ENCODE results near the gene SCIN.
"Not testable (repeated sequence)": the region's sequence is repeated elsewhere in the genome, so short reads cannot be mapped to it uniquely, and the experiment has no call there.

The SCIN gene

DNA sequence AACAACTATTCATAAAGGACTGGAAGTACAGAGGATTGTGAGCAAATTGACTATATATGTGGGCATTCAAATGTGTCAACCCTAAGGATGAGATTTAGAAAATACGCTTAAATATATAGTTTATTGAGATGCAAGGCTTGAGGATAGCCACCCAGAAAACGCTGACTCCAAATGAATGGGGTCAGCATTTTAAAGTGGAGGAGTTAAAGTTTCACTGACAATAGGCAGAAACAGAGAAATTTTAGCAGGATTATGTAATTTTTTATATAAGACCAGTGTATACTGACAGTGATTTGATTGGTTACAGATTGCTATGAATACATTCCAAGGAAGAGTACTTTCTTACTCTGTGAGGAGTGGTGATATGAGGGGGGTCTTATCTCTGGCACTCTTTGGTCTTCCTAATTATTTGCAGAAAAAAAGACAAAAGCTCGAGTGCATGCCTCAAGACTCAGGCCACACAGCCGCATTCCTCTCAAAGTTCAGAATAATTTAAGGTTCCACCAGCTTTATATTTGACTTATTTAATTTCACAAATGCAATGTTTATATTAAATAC is 78.3 kb downstream of the SCIN start:
- no peak for DNase-seq (ENCODE audit: low read depth)
- no peak for TF ChIP-seq CTCF (IDR thresholded peaks at IDR 0.05; ENCODE audit: low read depth, low read length, missing control alignments)
- no peak overlapping the region for H3K4me3 ChIP-seq (ENCODE audit: low read depth, low read length)
- in situ Hi-C loops (cut with HindIII; ENCODE audit: low sequenced_read_pairs): no loop called here

GRCh38 chr7:12649348-12649747 is 78.8 kb downstream of the SCIN start:
- no peak for TF ChIP-seq CTCF (IDR thresholded peaks at IDR 0.05; ENCODE audit: low read depth, low read length, missing control alignments)
- no peak overlapping the region for H3K4me3 ChIP-seq (ENCODE audit: low read depth, low read length)
- no peak for DNase-seq (ENCODE audit: low read depth)
- in situ Hi-C loops (cut with HindIII; ENCODE audit: low sequenced_read_pairs): no loop called here

DNA sequence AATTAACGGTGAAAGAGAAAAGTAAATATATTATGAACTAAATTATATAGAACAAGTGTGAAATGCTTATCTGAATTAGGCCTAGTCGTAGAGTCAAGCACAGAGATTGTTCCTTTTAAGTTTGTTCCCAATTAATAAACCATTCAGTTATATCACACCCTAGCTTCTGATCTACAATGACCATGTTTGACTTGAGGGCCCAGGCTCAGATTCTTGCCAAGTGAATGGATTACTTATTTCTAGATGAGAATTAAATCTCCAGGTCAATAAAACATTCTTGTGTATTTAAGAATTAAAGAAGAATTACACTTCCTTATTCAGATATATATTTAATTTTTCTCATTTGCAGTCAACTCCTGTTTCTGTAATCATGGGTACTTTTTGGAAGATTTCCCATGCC is 79.6 kb downstream of the SCIN start:
- H3K4me3 ChIP-seq (ENCODE audit: low read depth, low read length): no peak overlapping the region
- in situ Hi-C loops (cut with HindIII; ENCODE audit: low sequenced_read_pairs): no loop called here
- no peak for DNase-seq (ENCODE audit: low read depth)
- TF ChIP-seq CTCF (IDR thresholded peaks at IDR 0.05; ENCODE audit: low read depth, low read length, missing control alignments): no peak

DNA sequence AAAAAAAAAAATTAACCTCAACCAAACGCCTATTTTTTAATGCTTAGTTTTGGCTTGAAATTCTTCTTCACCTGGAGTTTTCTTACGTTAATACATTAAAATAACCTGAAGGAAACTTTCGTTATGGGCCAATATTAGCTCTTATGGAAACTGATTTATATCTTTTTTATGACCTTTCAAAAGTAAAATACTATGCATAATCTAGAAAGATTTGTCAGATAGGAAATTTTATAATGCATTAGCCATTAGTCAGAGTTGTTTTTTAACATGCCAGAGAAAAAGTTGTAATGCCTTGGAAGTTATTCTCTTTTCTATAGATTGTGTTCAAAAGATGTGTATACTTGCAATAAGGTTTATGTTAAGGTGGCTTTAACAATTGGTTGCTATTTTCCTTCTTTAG is 82.6 kb downstream of the SCIN start:
- no peak overlapping the region for H3K4me3 ChIP-seq (ENCODE audit: low read depth, low read length)
- in situ Hi-C loops (cut with HindIII; ENCODE audit: low sequenced_read_pairs): no loop called here
- TF ChIP-seq CTCF (IDR thresholded peaks at IDR 0.05; ENCODE audit: low read depth, low read length, missing control alignments): no peak
- no peak for DNase-seq (ENCODE audit: low read depth)

DNA sequence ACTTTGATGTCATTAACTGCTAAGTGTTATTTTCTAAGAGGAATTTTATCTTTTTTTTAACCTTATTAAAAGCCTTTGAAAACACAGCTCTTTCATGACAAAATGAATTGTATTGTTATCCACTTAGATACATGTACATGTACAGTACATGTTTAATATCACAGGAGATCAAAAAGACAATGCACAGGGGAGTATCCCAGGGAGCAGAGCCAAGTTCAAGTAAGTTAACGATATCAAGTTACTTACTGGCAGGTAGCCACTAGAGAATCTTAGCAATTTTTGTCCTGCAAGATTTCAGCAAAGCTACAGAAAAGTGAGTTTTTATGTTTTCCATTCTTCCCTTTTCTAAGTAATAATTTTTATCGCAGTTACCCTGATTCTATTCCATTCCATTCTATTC is 83.0 kb downstream of the SCIN start:
- no peak for DNase-seq (ENCODE audit: low read depth)
- in situ Hi-C loops (cut with HindIII; ENCODE audit: low sequenced_read_pairs): no loop called here
- TF ChIP-seq CTCF (IDR thresholded peaks at IDR 0.05; ENCODE audit: low read depth, low read length, missing control alignments): no peak
- H3K4me3 ChIP-seq (ENCODE audit: low read depth, low read length): no peak overlapping the region

- in situ Hi-C loops (cut with HindIII; ENCODE audit: low sequenced_read_pairs): no loop called here
- TF ChIP-seq CTCF (IDR thresholded peaks at IDR 0.05; ENCODE audit: low read depth, low read length, missing control alignments): no peak
- no peak for DNase-seq (ENCODE audit: low read depth)
- no peak overlapping the region for H3K4me3 ChIP-seq (ENCODE audit: low read depth, low read length)
These were observed 84.6 kb downstream of the SCIN start for GRCh38 chr7:12655161-12655560.

DNA sequence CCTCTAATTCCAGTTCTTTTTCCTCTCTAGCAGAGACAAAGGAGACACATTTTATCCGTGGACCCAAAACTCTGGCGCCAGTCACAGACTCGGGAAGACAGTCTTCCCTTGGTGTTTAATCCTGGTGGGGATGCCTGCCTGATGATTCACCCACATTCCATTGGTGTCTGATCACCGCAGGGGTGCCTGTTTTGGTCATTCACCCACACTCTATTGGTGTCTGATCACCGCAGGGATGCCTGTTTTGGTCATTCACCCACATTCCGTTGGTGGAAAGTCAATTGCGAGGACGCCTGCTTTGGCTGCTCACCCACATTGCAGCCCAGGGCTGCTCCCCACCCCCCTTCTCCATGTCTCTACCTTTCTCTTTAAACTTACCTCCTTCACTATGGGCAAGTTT is 89.9 kb downstream of the SCIN start:
- DNase-seq (ENCODE audit: low read depth): peak; percentile 94
- in situ Hi-C loops (cut with HindIII; ENCODE audit: low sequenced_read_pairs); H3K4me3 ChIP-seq (ENCODE audit: low read depth, low read length): not testable (repeated sequence)

DNA sequence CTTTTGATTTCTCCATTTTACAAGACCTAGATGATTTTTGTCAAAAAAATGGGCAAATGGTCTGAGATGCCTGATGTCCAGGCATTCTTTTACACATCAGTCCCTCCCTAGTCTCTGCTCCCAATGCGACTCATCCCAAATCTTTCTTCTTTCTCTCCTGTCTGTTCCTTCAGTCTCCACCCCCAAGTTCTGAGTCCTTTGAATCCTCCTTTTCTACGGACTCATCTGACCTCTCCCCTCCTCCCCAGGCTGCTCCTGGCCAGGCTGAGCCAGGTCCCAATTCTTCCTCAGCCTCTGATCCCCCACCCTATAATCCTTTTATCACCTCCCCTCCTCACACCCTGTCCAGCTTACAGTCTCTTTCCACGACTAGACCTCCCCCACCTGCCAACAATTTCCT is 90.5 kb downstream of the SCIN start:
- H3K4me3 ChIP-seq (ENCODE audit: low read depth, low read length); in situ Hi-C loops (cut with HindIII; ENCODE audit: low sequenced_read_pairs); DNase-seq (ENCODE audit: low read depth): not testable (repeated sequence)

Measured in astrocyte of the cerebellum (primary cell).